Measurements from ENCODE around the gene KRTAP10-3.

The KRTAP10-3 gene

DNA sequence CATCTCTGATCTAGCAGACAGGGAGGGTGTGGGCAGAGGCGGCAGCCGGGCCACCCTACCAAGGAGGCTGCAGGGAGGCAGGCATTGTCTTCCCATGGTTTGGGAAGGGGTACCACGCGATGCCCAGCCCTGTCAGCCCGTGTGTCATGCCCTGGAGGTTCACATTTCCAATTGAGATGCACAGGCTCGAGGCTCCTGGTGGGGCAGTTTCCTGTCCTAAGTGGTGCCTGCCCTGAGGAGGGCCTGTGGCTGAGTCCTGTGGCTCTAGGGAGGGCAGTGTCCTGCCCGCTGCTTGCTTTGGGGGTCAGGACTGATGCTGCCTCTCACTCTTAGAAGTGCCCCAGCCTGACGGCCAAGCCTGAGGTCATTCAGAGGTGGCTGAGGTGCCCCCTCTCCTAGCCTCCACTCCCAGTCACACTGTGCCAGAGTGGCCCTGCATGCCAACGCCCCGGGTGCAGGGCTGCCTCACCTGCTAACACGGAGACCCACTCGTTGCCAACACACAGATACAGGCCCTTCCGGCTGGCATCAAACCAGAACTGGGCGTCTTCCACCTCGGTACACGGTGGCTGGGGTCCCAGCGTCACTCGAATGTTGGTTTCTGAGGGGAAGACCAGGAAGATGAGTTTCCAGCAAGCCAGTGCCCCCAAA lies 30.5 kb downstream of the KRTAP10-3 start:
- DNase-seq: no peak

DNA sequence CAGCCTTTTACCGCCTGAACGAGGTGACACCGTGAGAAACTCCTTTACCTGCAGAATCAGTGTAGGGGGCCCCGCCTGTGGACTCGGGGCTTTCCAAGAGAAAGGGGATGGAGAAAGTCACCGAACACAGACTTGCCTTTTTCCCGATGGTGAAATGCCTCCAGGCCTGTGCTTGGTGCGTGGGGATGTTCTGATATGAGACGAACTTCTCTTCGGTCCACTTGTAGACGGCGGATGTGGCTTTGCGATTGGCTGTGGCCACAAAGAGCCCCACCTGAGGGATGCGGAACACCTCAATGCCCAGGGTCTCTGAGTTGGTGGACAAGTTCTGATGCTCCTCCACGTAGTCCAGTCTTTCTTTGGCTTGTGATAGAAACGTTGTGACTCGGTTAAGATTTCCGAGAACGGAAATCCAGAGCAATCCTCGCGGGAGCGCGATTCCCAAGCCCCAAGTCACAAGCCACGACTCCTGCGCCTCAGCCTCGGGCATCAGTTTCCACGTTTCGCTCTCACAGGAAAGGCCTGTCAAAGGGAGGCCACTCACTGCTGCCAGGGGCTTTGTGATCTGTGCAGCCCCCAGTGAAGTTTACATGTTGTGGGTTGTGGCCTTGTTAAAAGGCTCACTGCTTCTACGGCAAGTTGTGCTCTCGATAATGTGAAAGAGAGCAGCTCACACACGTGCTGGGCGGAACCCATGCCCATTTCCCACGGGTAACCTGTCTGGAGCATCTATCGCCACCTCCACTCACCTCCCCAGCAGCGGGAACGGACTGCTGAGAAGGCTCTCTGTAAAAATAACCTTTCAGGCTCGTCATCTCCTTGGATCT lies 31.2 kb downstream of the KRTAP10-3 start:
- DNase-seq: no peak

DNA sequence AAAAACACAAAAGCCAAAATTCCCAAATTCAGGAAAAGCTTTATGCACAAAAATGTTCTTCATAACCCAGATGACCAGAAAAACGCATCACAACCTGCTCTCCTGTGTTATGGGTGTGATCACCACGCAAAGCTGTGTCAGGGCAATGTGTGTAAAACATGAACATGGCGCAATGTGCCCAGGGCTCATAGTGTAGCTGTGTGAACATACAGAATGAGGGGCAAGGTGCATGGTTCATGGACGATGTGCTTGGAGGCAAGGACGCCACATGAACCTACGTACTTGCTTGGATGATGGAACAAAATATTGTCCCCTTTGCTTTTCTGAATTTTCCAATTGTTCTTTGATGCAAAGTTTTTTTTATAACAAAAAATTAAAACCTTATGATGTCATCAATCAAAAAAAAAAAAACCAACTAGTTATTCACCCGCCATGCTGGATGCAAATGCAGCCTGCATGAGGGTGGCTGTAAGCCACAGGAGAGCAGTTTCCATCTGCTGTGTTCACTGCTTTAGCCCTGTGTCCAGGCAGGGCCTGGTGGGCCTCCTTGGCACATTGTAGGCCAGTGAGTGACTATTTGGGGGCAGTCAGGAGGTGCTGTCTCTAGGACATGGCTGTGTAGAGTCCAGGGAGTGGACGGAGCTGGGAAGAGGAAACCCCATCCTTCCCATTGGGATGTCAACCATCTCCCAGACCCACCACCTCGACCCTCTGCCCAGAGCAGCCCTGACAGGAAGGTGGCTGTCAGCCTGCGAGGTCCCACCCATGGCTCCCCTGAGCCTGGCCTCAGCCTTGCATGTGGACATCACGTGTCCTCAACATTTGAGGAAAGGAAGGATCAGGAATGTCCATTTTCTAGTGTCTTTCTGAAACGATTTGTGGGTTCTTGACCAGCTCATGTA lies 32.2 kb downstream of the KRTAP10-3 start:
- DNase-seq: no peak

DNA sequence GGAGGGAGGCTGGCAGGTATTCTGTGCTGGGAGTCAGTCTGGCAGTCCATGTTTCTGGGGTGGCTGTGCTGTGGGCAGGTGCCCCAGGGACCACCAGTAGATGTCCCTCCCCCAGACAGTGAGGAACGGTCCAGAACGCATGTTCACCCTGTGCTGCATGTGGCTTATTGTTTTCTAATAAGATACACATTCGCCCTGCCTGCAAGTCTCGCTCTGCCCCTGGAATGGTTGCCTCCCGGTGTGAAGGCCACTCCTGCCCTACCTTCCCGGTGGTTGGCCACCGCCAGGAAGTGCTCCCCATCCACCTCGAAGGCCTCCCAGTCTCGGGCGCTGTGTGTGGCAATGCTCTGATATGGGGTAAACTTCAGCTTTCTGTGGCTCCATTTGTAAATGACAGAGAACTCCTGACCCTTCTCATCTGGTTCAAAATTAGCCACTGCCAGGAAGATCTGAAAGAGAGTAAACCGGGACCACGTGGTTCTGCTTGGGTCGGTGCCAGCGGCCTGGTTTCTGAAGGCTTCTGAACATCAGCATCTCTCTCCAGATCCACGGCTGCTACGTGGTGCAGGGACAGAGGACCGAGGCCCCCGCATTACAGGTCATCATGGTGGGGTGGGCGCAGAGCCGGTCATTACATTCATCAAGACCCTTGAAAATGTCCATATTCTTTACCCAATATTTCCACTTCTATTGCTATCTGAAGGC lies 33.1 kb downstream of the KRTAP10-3 start:
- no peak for DNase-seq

- DNase-seq: no peak
Measured at GRCh38 chr21:44524414-44525371, 33.9 kb downstream of the KRTAP10-3 start.

GRCh38 chr21:44523567-44524413 lies 34.8 kb downstream of the KRTAP10-3 start:
- DNase-seq: no peak

- no peak for DNase-seq
Measured at GRCh38 chr21:44522753-44523204, 35.8 kb downstream of the KRTAP10-3 start.

DNA sequence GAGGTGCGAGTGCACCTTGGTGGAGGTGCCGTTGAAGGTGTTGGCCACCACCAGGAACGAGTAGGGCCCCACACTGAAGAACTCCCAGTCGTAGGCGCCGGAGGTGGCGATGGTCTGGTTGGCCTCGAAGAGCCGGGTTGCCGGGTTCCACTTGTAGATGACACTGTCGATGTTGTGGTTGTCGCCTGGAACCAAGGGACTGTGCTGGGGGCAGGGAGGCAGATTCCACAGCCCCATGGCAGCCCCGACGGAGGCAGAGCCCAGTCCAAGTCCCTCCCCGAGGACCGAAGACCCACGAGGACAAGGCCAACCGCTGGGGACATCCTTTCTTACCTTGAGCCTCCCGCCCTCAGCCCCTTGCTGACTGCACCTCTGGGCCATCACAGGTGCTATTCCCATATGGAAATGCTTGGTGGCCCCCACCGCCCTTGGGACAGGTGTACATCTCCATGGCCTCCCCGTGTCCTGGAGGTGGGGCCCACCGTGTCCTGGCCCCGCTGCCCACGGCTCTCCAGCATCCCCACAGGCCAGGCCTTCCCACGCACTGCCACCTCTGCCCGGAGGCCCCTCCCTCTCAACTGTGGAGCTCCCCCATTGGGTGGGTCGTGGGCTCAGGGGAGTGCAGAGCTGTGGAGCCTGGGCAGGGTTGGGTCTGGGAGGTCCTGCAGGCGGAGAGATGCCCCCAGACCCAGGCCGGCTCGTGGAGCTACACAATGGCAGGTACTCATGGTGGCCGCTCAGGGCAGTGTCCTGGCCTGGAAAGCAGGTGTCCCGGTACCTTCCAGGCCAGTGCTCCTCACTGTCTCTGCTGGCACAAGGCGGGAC lies 36.5 kb downstream of the KRTAP10-3 start:
- DNase-seq: no peak

GRCh38 chr21:44521301-44521927 lies 37.2 kb downstream of the KRTAP10-3 start:
- no peak for DNase-seq

DNA sequence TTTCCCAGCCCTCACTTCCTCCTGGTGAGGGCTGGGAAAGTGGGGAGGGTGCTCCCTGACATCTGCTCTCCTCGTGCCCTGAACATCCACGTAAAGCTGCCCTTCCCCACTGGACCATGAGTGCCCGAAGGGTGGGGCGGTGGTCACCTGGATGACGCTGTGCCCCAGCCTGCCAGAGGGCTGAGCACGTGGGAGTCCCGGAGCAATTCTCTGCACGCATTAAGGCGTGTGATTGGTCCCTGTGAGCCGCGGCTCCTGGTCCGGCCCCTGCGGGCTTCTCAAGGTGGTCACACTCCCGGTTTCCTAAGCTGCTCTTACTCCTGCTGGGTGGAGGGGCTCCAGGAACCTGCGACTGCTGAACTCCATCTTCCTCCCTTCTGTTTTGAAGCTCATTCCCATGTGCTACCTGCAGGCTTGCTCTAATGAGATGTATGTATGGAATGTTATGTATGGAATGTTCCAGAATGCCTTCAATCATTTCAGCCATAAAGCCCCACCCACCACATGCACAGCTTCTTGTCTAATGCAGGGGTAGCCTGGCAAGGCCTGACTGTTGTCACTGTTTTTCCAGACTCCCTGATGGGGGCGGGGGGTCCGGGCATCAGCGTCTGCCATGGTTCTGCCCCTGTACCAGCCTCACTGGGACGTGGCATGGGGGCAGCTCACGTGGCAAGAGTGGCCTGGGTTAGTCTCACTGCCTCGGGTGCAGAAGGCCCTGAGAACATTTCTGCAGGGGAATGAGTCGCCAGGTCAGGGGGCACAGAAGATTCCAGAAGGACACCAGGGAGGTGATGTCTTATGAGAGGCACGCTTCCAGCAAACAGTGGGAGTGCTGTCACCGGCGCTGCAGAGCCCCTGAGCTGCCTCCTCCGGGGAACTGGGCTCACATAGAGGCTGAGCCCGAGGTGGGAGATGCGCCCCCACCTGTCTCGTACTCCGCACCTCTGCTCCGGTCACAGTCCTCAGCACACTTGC lies 38.0 kb downstream of the KRTAP10-3 start:
- DNase-seq: no peak

DNA sequence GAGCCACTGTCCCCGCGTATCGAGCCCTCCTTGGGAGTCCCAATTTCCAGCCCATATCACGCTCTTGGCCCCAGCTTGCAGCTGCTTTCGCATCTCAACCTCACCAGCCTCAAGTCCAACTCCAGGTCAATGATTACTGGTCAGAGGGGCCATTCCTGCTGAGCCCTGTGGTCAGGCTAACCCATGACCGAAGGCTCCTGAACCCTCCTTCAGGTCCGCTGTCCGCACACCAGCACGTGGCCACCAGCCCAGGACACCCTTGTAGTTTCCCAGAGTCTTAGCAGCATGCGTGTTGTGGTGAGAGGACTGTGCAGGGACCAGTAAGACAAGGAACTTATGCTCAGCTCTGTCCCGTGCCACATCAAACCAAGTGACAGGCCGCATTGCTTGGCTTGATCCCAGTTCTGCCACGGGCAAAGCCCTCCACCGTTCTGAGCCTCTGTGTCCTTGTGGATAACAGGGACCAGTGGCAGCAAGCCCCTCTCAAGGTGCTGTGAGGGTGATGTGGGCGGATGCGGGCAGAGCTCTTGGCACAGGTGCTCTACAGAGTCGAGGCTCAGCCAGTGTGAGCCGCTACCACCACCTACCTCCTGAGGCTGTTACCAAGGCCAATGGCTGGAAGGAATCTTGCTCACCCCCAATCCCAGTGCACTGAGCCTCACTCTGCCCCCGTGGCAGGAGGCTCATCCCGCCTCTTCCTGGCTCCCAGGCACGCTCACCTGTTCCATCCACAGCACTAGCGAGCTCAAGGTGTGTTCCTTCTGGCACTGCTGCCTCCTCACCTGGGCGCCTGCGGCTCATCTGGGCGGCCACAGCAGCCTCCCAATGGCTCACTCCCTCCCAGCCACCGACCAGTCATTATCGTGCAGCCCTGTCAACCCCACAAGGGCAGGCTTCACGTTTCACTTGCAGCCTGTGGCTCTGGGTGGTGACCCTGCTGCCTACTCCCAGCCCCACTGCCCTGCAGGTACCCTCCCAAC lies 39.0 kb downstream of the KRTAP10-3 start:
- no peak for DNase-seq

- no peak for DNase-seq
Measured at GRCh38 chr21:44518686-44519085, 39.9 kb downstream of the KRTAP10-3 start.

- no peak for DNase-seq
Measured at GRCh38 chr21:44517175-44517899, 41.3 kb downstream of the KRTAP10-3 start.

DNA sequence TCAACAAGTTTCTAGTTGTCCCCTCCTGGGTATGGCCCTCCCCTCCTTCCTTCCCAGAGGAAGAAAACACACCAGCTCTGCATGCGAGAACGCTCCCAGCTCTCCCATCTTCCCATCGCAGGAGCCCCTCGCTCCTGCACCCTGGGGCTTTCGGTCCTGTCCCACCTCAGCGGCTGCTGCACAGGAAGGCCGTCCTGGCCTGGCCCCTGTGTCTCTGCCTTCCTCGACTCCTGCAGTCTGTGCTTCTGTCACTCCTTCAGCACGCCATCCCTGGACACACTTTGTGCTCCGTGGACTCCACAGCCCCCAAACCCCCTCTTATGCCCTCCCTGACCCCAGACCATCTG lies 41.8 kb downstream of the KRTAP10-3 start:
- no peak for DNase-seq

DNA sequence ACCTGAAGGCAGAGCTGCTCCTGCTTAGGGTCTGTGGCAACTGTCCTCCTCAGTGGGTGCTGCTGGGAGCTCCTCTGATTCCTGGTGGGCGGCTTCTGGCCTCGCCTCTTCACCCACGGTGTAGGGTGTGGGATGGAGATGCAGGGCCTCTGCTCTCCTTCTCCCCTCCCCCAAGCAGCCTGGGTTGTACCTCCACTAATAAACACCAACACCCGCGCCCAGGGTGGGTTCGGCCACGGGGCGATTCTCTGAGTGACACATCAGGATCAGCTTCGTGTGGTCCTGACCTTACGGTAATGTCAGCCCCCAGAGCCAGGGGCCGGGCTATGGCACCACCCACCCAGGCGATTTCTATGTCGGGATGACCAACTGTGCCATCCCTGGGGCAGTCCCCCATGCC lies 42.3 kb downstream of the KRTAP10-3 start:
- no peak for DNase-seq
